ENCODE measurements around the gene C17orf67.

- no peak for TF ChIP-seq SP1 (IDR thresholded peaks at IDR 0.05)
- no peak for TF ChIP-seq TARDBP (IDR thresholded peaks at IDR 0.05)
- no peak for TF ChIP-seq BHLHE40 (IDR thresholded peaks at IDR 0.05; ENCODE audit: borderline replicate concordance)
- no peak for TF ChIP-seq ELF4 (IDR thresholded peaks at IDR 0.05)
- no peak for TF ChIP-seq SUZ12 (IDR thresholded peaks at IDR 0.05)
- TF ChIP-seq FOXM1 (IDR thresholded peaks at IDR 0.05; ENCODE audit: borderline replicate concordance), result no peak
- TF ChIP-seq ARNT (IDR thresholded peaks at IDR 0.05), result no peak
- TF ChIP-seq ZNF384 (IDR thresholded peaks at IDR 0.05), result no peak
- TF ChIP-seq NFRKB (IDR thresholded peaks at IDR 0.05), result no peak
Measured at GRCh38 chr17:56835264-56835585, 1.5 kb upstream of the C17orf67 start.

Measured in HEK293T (cell line).